NCI-H748 (cell line): ENCODE results near the gene SNX12.

Experiments
- DNase-seq: peaks from one replicate; lab custom pipeline; 2025; ENCODE audit not compliant: unreplicated experiment; lab: John Stamatoyannopoulos, UW

Gene SNX12

GRCh38 chrX:71068044-71068918 is at the start of gene SNX12:
Gene SNX12 (minus strand): TSS chrX:71068334. CDS start chrX:71068306, 28 bp downstream.
- DNase-seq: peak; percentile 97

GRCh38 chrX:71117358-71117757 is 49.2 kb upstream of the SNX12 start:
- DNase-seq: peak; percentile 4

- DNase-seq: no peak
These were observed 43.8 kb upstream of the SNX12 start for GRCh38 chrX:71111921-71112431.

GRCh38 chrX:71111141-71111843 is 43.2 kb upstream of the SNX12 start, which contains the start of gene IL2RG:
Gene IL2RG (minus strand): TSS chrX:71111577. CDS start chrX:71111539, 38 bp downstream.
- peak; percentile 7 for DNase-seq

GRCh38 chrX:71109051-71109450 is 40.9 kb upstream of the SNX12 start:
- DNase-seq: no peak

- DNase-seq: no peak
These were observed 39.7 kb upstream of the SNX12 start for GRCh38 chrX:71107762-71108360.

- DNase-seq: no peak
These were observed 39.1 kb upstream of the SNX12 start for GRCh38 chrX:71107245-71107644.

- DNase-seq: no peak
These were observed 38.3 kb upstream of the SNX12 start, which contains the start of gene CXorf65 for GRCh38 chrX:71106427-71106826. Gene CXorf65 (minus strand): TSS chrX:71106740. CDS start chrX:71106556, 184 bp downstream.

GRCh38 chrX:71105628-71106027 is 37.5 kb upstream of the SNX12 start:
- DNase-seq: no peak

- no peak for DNase-seq
These were observed 35.2 kb upstream of the SNX12 start for GRCh38 chrX:71103110-71103983.

GRCh38 chrX:71102292-71102691 is 34.2 kb upstream of the SNX12 start:
- DNase-seq: no peak

- DNase-seq: no peak
These were observed 32.7 kb upstream of the SNX12 start for GRCh38 chrX:71100581-71101505.

GRCh38 chrX:71099736-71100135 is 31.6 kb upstream of the SNX12 start:
- DNase-seq: no peak

- DNase-seq: no peak
These were observed 30.9 kb upstream of the SNX12 start for GRCh38 chrX:71098951-71099506.

GRCh38 chrX:71098302-71098701 is 30.2 kb upstream of the SNX12 start:
- peak; percentile 24 for DNase-seq

- DNase-seq: no peak
These were observed 28.6 kb upstream of the SNX12 start for GRCh38 chrX:71096760-71097032.

GRCh38 chrX:71095981-71096759 is 28.0 kb upstream of the SNX12 start:
- DNase-seq: peak; percentile 70

- DNase-seq: peak; percentile 89
These were observed 27.4 kb upstream of the SNX12 start, which contains the start of gene FOXO4 for GRCh38 chrX:71095555-71095980. Gene FOXO4 (plus strand): TSS chrX:71095851. CDS start chrX:71096529, 678 bp downstream.
